ENCODE results near the gene DAPK1.
"Not testable (repeated sequence)": the region's sequence is repeated elsewhere in the genome, so short reads cannot be mapped to it uniquely, and the experiment has no call there.

DAPK1 gene

DNA sequence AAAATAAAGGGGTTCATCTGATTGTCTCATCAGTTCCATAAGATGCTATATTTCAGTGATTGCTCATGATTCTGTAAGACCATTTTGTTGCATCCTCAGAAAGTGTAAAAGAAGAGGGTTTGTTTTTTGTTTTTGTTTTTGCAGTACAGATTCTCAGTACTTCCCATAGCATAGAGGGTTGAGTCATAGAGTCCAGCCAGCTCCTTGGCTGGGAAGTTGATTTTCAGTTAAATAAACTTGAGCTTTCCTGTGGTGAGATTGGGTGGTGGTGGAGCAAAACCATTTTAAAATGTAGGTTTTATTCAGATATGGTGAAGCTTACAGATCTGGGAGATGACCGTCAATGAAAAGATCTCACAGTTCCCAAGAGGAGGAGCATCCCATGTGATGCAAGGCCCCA lies 48.2 kb downstream of the DAPK1 start:
- TF ChIP-seq, protein P1, sequence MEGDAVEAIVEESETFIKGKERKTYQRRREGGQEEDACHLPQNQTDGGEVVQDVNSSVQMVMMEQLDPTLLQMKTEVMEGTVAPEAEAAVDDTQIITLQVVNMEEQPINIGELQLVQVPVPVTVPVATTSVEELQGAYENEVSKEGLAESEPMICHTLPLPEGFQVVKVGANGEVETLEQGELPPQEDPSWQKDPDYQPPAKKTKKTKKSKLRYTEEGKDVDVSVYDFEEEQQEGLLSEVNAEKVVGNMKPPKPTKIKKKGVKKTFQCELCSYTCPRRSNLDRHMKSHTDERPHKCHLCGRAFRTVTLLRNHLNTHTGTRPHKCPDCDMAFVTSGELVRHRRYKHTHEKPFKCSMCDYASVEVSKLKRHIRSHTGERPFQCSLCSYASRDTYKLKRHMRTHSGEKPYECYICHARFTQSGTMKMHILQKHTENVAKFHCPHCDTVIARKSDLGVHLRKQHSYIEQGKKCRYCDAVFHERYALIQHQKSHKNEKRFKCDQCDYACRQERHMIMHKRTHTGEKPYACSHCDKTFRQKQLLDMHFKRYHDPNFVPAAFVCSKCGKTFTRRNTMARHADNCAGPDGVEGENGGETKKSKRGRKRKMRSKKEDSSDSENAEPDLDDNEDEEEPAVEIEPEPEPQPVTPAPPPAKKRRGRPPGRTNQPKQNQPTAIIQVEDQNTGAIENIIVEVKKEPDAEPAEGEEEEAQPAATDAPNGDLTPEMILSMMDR (IDR thresholded peaks at IDR 0.05; ENCODE audit: low read depth, low read length, missing control alignments): no peak
- DNase-seq (ENCODE audit: extremely low read depth, low read depth): no peak
- H3K4me3 ChIP-seq (replicated peaks; ENCODE audit: low read depth, low read length): no peak overlapping the region

DNA sequence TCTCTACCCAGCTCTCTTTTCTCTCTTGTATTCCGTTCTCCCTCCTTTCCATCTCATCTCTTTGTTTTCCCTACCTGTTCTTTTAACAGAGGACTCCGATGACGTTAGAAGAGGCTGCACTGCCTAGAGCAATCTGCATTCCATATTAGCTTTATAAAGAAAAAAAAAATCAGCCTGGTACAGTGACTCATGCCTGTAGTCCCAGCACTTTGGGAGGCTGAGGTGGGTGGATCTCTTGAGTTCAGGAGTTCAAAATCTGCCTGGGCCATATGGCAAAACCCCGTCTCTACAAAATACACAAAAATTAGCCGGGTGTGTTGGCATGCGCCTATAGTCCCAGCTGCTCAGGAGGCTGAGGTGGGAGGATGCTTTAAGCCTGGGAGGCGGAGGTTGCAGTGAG lies 49.0 kb downstream of the DAPK1 start:
- H3K4me3 ChIP-seq (replicated peaks; ENCODE audit: low read depth, low read length): no peak overlapping the region
- TF ChIP-seq, protein P1 (IDR thresholded peaks at IDR 0.05; ENCODE audit: low read depth, low read length, missing control alignments): no peak
- no peak for DNase-seq (ENCODE audit: extremely low read depth, low read depth)

DNA sequence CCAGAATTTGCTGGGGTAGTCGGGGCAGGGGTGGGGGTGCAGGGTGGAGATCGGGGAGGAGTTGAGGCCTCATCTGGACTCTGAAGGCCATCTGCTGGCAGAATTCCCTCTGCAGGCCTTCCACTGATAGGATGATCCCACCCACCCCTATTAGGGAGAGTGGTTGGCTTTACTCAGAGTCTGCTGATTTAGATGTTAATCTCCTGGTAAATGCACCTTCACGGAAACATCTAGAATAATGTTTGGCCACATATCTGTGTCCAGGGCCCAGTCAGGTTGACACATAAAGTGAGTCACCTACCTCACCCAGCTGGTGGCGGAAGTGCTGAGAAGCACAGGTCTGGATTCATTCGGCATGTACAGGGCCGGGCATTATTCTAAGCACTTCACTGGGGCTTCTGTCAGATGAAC lies 50.0 kb downstream of the DAPK1 start:
- TF ChIP-seq, protein P1 (IDR thresholded peaks at IDR 0.05; ENCODE audit: low read depth, low read length, missing control alignments): no peak
- DNase-seq (ENCODE audit: extremely low read depth, low read depth): no peak

DNA sequence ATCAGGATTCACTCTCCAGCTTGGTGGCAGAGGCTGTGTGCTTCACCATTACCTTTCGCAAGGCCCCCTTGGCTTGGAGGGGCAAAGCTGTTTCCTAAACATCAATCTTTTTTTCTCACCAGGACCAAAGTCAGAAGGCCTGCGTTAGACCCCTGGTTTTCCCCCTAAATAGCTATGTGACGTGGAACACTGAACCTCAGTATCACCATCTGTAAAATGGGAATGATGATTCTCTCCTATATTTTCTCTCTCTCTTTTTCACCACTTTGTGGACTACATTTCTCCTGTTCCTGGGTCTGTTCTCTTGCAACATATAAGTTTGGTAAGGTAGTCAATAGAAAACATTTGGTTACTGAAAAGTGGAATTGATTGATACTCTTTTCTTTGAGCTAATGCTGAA lies 50.5 kb downstream of the DAPK1 start:
- no peak overlapping the region for H3K4me3 ChIP-seq (replicated peaks; ENCODE audit: low read depth, low read length)
- no peak for DNase-seq (ENCODE audit: extremely low read depth, low read depth)
- TF ChIP-seq, protein P1 (IDR thresholded peaks at IDR 0.05; ENCODE audit: low read depth, low read length, missing control alignments): no peak

More for the DNA sequence above, 50.0 kb downstream of the DAPK1 start:
- no peak overlapping the region for H3K4me3 ChIP-seq (replicated peaks; ENCODE audit: low read depth, low read length)

DNA sequence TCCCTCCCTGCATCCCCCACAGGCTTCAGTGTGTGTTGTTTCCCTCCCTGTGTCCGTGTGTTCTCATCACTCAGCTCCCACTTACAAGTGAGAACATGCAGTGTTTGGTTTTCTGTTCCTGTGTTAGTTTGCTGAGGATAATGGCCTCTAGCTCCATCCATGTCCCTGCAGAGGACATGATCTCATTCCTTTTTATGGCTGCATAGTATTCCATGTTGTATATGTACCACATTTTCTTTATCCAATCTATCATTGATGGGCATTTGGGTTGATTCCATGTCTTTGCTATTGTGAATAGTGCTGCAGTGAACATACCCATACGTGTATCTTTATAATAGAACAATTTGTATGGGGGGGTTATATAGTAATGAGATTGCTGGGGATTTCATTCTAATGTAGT lies 51.4 kb downstream of the DAPK1 start:
- H3K4me3 ChIP-seq (replicated peaks; ENCODE audit: low read depth, low read length); DNase-seq (ENCODE audit: extremely low read depth, low read depth): not testable (repeated sequence)

DNA sequence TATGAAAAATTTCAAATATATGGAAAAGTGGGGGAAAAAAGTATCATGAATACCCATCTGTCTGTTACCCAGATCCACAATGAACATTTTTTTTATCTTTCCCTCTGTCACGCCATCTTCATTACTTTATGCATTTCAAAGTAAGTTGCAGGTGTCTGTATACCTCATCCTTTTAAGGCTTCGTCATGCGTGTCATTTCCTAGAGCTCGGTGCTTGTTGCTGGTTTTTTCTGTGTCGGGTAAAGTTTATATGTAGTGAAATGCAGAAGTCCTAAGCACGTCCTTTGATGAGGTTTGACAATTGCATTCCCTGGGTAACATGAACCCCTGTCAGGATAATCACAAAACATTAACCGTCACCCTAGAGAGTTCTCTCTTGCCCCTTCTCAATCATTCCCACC lies 52.1 kb downstream of the DAPK1 start:
- H3K4me3 ChIP-seq (replicated peaks; ENCODE audit: low read depth, low read length): no peak overlapping the region
- no peak for DNase-seq (ENCODE audit: extremely low read depth, low read depth)
- TF ChIP-seq, protein P1 (IDR thresholded peaks at IDR 0.05; ENCODE audit: low read depth, low read length, missing control alignments): no peak

DNA sequence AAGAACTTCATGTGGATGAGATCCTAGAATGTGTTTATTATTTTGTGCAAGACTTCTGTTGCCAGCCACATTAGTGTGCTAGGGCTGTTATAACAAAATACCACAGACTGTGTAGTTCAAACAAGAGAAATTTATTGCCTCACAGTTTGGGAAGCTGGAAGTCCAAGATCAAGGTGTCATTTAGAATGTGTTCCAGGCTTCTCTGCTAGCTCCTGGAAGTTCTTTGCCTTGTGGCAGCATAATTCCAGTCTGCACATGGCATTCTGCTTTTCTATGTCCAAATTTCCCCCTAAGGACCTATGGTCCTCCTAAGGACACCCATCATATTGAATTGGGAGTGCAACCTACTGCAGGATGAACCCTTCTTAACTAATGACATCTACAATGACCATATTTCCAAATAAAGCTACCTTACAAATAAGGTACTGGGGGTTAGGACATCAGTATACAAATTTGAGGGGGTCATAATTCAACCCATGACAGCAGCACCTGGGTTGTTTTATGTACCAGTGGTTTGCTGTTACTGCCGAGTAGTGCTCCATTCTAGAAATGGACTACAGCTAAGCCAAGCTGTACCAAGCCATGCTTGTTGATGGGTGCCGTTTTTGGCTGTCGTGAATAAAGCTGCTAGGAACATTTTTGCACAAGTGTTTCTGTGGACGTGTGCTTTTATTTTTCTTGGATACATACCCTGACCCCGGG lies 52.7 kb downstream of the DAPK1 start:
- no peak for DNase-seq (ENCODE audit: extremely low read depth, low read depth)
- no peak overlapping the region for H3K4me3 ChIP-seq (replicated peaks; ENCODE audit: low read depth, low read length)
- TF ChIP-seq, protein P1 (IDR thresholded peaks at IDR 0.05; ENCODE audit: low read depth, low read length, missing control alignments): no peak

Data from HFF-Myc (cell line).